Measurements from ENCODE around the gene DERA. TPM values are rescaled to one million over a fixed set of nuclear protein-coding genes. Genes with fewer than 3 reads are reported as not detected.

DERA gene
- total and polyA plus RNA-seq, 8 donors, result 26.4 to 37.3 (median 31.1) TPM

DNA sequence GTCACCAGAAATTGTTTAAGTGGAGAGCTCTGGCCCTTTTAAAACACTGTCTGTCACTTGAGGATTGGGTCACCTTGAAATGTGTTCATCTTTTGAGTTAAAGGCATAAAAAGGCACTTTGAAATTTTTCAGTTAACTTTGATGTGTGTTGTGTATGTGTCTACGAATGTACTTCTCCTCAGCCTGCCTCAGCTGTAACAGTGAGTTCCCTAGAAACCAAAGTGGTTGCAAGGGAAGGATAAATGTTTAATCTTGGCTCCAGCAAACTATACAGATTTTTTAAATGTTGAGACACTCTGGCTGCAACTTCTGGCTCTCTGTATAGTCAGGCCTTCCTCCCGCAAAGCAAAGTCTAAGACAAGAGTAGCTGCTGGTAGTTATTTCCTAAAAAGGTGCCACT lies 8.3 kb downstream of the DERA start:
- Histone ChIP-seq H3K4me3 (no peak overlapping the region), H3K36me3 (no peaks in the 10 kb centered on the region), H3K27ac (no peak overlapping the region), H3K27me3 (no peaks in the 10 kb centered on the region), H3K4me1 (peaks cover 0 to 6% of the 10 kb centered on the region in 2 donors), H3K9me3 (no peaks in the 10 kb centered on the region)
- intact Hi-C loops (cut with DNase I), result no loop called here
- ATAC-seq (no peak), DNase-seq (peak in 2 of 4 donors; percentile 34 to 66)
- TF ChIP-seq, protein P1, sequence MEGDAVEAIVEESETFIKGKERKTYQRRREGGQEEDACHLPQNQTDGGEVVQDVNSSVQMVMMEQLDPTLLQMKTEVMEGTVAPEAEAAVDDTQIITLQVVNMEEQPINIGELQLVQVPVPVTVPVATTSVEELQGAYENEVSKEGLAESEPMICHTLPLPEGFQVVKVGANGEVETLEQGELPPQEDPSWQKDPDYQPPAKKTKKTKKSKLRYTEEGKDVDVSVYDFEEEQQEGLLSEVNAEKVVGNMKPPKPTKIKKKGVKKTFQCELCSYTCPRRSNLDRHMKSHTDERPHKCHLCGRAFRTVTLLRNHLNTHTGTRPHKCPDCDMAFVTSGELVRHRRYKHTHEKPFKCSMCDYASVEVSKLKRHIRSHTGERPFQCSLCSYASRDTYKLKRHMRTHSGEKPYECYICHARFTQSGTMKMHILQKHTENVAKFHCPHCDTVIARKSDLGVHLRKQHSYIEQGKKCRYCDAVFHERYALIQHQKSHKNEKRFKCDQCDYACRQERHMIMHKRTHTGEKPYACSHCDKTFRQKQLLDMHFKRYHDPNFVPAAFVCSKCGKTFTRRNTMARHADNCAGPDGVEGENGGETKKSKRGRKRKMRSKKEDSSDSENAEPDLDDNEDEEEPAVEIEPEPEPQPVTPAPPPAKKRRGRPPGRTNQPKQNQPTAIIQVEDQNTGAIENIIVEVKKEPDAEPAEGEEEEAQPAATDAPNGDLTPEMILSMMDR (IDR thresholded peaks at IDR 0.05), result no peak

DNA sequence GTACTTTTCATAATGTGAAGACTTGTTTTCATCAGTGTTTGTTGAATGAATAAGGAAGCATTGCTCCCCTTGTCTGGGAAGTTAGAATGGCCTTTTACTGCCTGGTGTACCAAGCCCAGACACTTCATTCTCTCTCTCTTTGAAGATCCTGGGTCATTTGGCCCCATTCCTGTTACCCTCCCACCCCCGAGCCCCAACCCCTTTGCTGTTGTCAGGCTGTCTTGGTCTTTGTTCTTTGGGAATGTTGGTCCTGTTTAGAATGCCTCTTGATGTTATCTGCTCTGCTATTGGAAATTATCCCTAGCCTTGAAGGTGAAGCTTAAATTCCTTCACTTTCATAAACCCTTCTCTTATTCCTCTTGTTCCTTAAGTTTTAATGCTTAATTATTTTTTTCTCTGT lies 13.8 kb downstream of the DERA start:
- H3K27ac ChIP-seq, result no peak overlapping the region
- intact Hi-C loops (cut with DNase I), result no loop called here
- H3K27me3 ChIP-seq, result no peaks in the 10 kb centered on the region
- H3K4me1 ChIP-seq, result peaks cover 0 to 6% of the 10 kb centered on the region in 2 donors
- H3K9me3 ChIP-seq, result no peaks in the 10 kb centered on the region
- TF ChIP-seq, protein P1 (IDR thresholded peaks at IDR 0.05), result no peak
- ATAC-seq (no peak), DNase-seq (no peak)
- no peaks in the 10 kb centered on the region for H3K36me3 ChIP-seq
- H3K4me3 ChIP-seq, result no peak overlapping the region

DNA sequence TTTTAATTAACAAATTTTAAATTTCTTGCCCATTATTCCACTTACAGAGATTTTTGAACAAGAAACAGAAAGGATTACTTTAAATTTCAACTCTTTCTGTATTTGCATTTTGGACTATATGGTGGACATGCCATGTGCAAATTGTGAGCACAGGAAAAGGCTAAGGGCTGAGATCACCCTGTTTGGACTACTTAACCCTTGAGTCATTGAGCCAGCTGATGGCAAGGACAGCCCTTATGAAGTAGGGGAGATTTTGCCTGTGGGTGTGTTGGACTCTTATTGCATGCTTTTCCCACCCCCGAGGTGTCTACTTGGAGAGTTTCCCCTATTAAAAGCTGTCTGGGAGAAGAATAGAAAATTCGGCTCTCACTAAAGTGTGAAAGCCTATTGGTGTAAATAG lies 17.2 kb downstream of the DERA start:
- Histone ChIP-seq H3K9me3 (no peaks in the 10 kb centered on the region), H3K27ac (no peak overlapping the region), H3K4me1 (peaks cover 0 to 6% of the 10 kb centered on the region in 2 donors), H3K27me3 (no peaks in the 10 kb centered on the region), H3K36me3 (no peaks in the 10 kb centered on the region), H3K4me3 (no peak overlapping the region)
- ATAC-seq (peak; percentile 61), DNase-seq (no peak)
- intact Hi-C loops (cut with DNase I), result no loop called here
- TF ChIP-seq, protein P1 (IDR thresholded peaks at IDR 0.05), result no peak

DNA sequence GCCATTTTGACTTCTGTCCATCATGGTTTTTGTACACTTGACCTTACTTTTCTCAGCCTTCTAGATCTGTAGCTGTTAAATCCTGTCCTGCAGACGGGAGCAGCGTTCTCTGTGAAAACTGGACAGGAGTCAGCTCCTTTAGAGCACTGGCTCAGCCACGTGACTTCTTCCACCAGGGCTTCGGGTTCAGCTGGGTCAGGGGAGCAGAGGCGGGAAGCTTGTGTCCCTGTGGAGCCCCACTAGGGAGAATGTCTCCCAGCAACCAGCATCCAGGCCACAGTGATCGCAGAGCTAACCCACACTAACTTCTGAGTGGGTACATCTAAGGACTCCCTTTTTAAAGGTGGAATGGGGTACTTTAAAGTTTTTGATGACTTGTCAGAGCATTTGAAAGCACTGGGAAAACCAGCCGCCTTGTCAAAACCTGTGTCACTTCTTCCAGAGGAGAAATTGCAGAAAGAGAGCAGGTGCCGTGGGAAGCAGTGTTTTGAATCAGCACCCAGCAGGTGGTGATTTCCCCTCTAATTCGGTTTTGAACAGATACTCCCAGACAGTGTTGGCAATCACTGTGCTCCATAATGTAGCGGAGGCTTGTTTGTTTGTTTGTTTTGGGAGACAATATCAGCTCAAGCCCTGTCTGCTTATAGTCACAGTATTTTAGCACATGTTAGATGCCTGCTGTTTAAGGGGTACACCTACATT lies 17.9 kb downstream of the DERA start:
- peak; percentile 23 for ATAC-seq
- TF ChIP-seq, protein P1 (IDR thresholded peaks at IDR 0.05), result no peak
- no peaks in the 10 kb centered on the region for H3K36me3 ChIP-seq
- H3K27ac ChIP-seq, result no peak overlapping the region
- no peaks in the 10 kb centered on the region for H3K9me3 ChIP-seq
- no peak overlapping the region for H3K4me3 ChIP-seq
- peaks cover 0 to 6% of the 10 kb centered on the region in 2 donors for H3K4me1 ChIP-seq
- intact Hi-C loops (cut with DNase I), result no loop called here
- peak in 1 of 4 donors; percentile 31 for DNase-seq
- H3K27me3 ChIP-seq, result no peaks in the 10 kb centered on the region

DNA sequence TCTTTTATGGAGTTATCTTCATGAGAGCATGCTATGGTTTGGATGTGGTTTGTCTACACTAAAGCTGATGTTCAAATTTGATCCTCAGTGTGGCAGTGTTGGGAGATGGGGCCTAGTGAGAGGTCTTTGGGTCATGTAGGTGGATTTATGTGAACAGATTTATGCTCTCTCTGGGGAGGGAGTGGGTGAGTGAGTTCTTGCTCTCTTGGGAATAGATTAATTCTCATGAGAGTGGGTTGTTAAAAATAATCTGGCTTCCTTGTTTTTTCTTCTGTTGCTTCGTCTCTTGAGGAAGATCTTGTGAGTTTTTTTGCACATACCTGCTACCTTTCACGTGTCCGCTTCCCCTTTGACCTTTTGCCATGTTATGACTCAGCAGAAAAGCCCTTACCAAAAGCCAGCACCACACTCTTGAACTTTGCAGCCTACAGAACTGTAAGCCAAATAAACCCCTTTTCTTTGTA lies 20.5 kb downstream of the DERA start:
- no peaks in the 10 kb centered on the region for H3K36me3 ChIP-seq
- no peak for ATAC-seq
- H3K4me3 ChIP-seq, result no peak overlapping the region
- H3K4me1 ChIP-seq, result peaks cover 0 to 6% of the 10 kb centered on the region in 2 donors
- no peaks in the 10 kb centered on the region for H3K9me3 ChIP-seq
- TF ChIP-seq, protein P1 (IDR thresholded peaks at IDR 0.05), result no peak
- no peak overlapping the region for H3K27ac ChIP-seq
- intact Hi-C loops (cut with DNase I), result no loop called here
- DNase-seq, result no peak
- no peaks in the 10 kb centered on the region for H3K27me3 ChIP-seq

Measured in left lung (tissue), 10 donors.